Measurements from ENCODE around the gene PCDHAC1. TPM values are rescaled to one million over a fixed set of nuclear protein-coding genes. Genes with fewer than 3 reads are reported as not detected.

The PCDHAC1 gene
- total and polyA plus RNA-seq, 2 of the 4 experiments (the other 2 are of a cell fraction), result under 0.01 TPM; not detected in 1

- TF ChIP-seq RCOR1 (IDR thresholded peaks at IDR 0.05; ENCODE audit: insufficient replicate concordance, low read length), result no peak
- no peak for TF ChIP-seq CHD1 (IDR thresholded peaks at IDR 0.05; ENCODE audit: low read depth, low read length)
- TF ChIP-seq POLR2A (IDR thresholded peaks at IDR 0.05; ENCODE audit: low read depth, low read length), result no peak
- TF ChIP-seq CEBPB (IDR thresholded peaks at IDR 0.05; ENCODE audit: low read depth, low read length), result no peak
- TF ChIP-seq, protein P1, sequence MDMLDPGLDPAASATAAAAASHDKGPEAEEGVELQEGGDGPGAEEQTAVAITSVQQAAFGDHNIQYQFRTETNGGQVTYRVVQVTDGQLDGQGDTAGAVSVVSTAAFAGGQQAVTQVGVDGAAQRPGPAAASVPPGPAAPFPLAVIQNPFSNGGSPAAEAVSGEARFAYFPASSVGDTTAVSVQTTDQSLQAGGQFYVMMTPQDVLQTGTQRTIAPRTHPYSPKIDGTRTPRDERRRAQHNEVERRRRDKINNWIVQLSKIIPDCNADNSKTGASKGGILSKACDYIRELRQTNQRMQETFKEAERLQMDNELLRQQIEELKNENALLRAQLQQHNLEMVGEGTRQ (IDR thresholded peaks at IDR 0.05; ENCODE audit: low read depth, low read length), result no peak
- TF ChIP-seq BHLHE40 (IDR thresholded peaks at IDR 0.05; ENCODE audit: low read depth, low read length), result no peak
- TF ChIP-seq MAZ (IDR thresholded peaks at IDR 0.05; ENCODE audit: borderline replicate concordance, low read depth, low read length), result no peak
- TF ChIP-seq NFE2L2 (IDR thresholded peaks at IDR 0.05; ENCODE audit: low read depth, low read length), result no peak
- TF ChIP-seq MXI1 (IDR thresholded peaks at IDR 0.05; ENCODE audit: borderline replicate concordance, low read depth, low read length), result no peak
- TF ChIP-seq SMC3 (IDR thresholded peaks at IDR 0.05; ENCODE audit: low read depth, low read length), result no peak
- TF ChIP-seq, protein P2, sequence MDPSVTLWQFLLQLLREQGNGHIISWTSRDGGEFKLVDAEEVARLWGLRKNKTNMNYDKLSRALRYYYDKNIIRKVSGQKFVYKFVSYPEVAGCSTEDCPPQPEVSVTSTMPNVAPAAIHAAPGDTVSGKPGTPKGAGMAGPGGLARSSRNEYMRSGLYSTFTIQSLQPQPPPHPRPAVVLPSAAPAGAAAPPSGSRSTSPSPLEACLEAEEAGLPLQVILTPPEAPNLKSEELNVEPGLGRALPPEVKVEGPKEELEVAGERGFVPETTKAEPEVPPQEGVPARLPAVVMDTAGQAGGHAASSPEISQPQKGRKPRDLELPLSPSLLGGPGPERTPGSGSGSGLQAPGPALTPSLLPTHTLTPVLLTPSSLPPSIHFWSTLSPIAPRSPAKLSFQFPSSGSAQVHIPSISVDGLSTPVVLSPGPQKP (IDR thresholded peaks at IDR 0.05; ENCODE audit: borderline replicate concordance, low read depth, low read length), result no peak
- no peak for TF ChIP-seq RFX5 (IDR thresholded peaks at IDR 0.05; ENCODE audit: low read depth, low read length)
- TF ChIP-seq FOS (IDR thresholded peaks at IDR 0.05; ENCODE audit: low read depth, low read length), result no peak
- no peak for TF ChIP-seq MAFK (IDR thresholded peaks at IDR 0.05; ENCODE audit: low read depth, low read length)
- TF ChIP-seq RAD21 (IDR thresholded peaks at IDR 0.05; ENCODE audit: low read length), result no peak
- TF ChIP-seq, protein P3, sequence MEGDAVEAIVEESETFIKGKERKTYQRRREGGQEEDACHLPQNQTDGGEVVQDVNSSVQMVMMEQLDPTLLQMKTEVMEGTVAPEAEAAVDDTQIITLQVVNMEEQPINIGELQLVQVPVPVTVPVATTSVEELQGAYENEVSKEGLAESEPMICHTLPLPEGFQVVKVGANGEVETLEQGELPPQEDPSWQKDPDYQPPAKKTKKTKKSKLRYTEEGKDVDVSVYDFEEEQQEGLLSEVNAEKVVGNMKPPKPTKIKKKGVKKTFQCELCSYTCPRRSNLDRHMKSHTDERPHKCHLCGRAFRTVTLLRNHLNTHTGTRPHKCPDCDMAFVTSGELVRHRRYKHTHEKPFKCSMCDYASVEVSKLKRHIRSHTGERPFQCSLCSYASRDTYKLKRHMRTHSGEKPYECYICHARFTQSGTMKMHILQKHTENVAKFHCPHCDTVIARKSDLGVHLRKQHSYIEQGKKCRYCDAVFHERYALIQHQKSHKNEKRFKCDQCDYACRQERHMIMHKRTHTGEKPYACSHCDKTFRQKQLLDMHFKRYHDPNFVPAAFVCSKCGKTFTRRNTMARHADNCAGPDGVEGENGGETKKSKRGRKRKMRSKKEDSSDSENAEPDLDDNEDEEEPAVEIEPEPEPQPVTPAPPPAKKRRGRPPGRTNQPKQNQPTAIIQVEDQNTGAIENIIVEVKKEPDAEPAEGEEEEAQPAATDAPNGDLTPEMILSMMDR (conservative IDR thresholded peaks at IDR 0.05; ENCODE audit: low read depth, low read length), result no peak
- Histone ChIP-seq H3K4ac (ENCODE audit: low read depth, low read length) (no peak overlapping the region), H4K8ac (ENCODE audit: low read depth in 2 of 2, low read length in 2 of 2) (no peak overlapping the region), H3K79me1 (ENCODE audit: low read depth in 1 of 2, low read length in 2 of 2) (no peaks in the 10 kb centered on the region), H3K23ac (ENCODE audit: low read depth, low read length) (no peak overlapping the region), H3K9ac (ENCODE audit: low read depth, low read length) (no peak overlapping the region), H3K4me1 (ENCODE audit: control insufficient read depth, insufficient read depth, low read length) (no peaks in the 10 kb centered on the region), H3K14ac (replicated peaks; ENCODE audit: low read depth, low read length) (no peak overlapping the region), H4K20me1 (ENCODE audit: insufficient read depth, low read length) (no peaks in the 10 kb centered on the region), H3K27me3 (ENCODE audit: control insufficient read depth, insufficient read depth, low read length) (no peaks in the 10 kb centered on the region), H2AK5ac (ENCODE audit: low read depth, low read length) (no peak overlapping the region), H2AK9ac (replicated peaks; ENCODE audit: low read depth, low read length, poor library complexity) (no peak overlapping the region), H2AFZ (replicated peaks; ENCODE audit: low read length, poor library complexity) (no peak overlapping the region), H3K9me1 (ENCODE audit: insufficient read depth, low read length) (no peaks in the 10 kb centered on the region), H3K56ac (ENCODE audit: extremely low read depth, insufficient read depth, low read length) (no peak overlapping the region), H2BK5ac (ENCODE audit: low read depth, low read length, poor library complexity, severe bottlenecking) (no peak overlapping the region), H2BK15ac (ENCODE audit: low read depth, low read length) (no peak overlapping the region), H2BK20ac (ENCODE audit: low read depth, low read length) (no peak overlapping the region), H3K27ac (ENCODE audit: insufficient read depth, low read length) (no peak overlapping the region), H3K36me3 (ENCODE audit: control insufficient read depth, insufficient read depth, low read length) (no peaks in the 10 kb centered on the region), H3K9me3 (ENCODE audit: control insufficient read depth, insufficient read depth, low read length) (peaks cover 13% of the 10 kb centered on the region), H2BK120ac (ENCODE audit: low read depth, low read length) (no peak overlapping the region), H4K91ac (ENCODE audit: insufficient read depth, low read depth, low read length) (no peak overlapping the region), H3K4me3 (ENCODE audit: insufficient read depth, low read depth, low read length) (no peak overlapping the region), H3K18ac (ENCODE audit: low read depth, low read length) (no peak overlapping the region), H4K5ac (ENCODE audit: low read depth, low read length) (no peak overlapping the region), H3K4me2 (ENCODE audit: low read depth, low read length) (no peak overlapping the region)
- ATAC-seq (ENCODE audit: low read depth), result no peak
- ChIA-PET POLR2A (ENCODE audit: unreplicated experiment) (no interaction called here), CTCF (no interaction called here)
- in situ Hi-C loops (cut with MboI; ENCODE audit: low sequenced_read_pairs), result no loop called here
- BruUV-seq (replicated peaks), result no TSS peak
- dilution Hi-C loops (cut with HindIII; ENCODE audit: low sequenced_read_pairs, unreplicated experiment), result no loop called here
- no CpG with 5 or more reads among the region's 4 CpGs for WGBS, 2 experiments (ENCODE audit: extremely low coverage in 2 of 2, insufficient read length in 1 of 2)
- DNase-seq, result no peak
- intact Hi-C loops (cut with micrococcal nuclease), result no loop called here
Observed at GRCh38 chr5:140923601-140924000, 2.5 kb upstream of the PCDHAC1 start.

All from IMR-90 (cell line).